SK-N-MC (cell line): Measurements from ENCODE around the gene CDK16.

Experiments
- DNase-seq: peaks from one replicate; pipeline ENCODE4 v3.0.0-alpha.2; 2011; ENCODE audit warnings: low read depth, low spot score
- H3K27ac ChIP-seq: fragments of 200-600 bp; sonication (generic); 2 replicates; pipeline ENCODE4 v1.5.1; 2016; ENCODE audit warnings: mixed run types
- H3K36me3 ChIP-seq: fragments of 200-600 bp; sonication (generic); 2 replicates; pipeline ENCODE4 v1.6.1; 2017; ENCODE audit warnings: antibody characterized with exemption, low read length, mixed read lengths; ENCODE audit not compliant: insufficient read depth
- H3K4me3 ChIP-seq: fragments of 200-600 bp; sonication (generic); 2 replicates; pipeline ENCODE4 v1.5.1; 2016
- H3K9ac ChIP-seq: fragments of 200-600 bp; sonication (generic); 2 replicates; pipeline ENCODE4 v1.8.0; 2017; ENCODE audit warnings: mixed run types, mixed read lengths; ENCODE audit not compliant: insufficient read length
- H3K9me3 ChIP-seq: fragments of 200-600 bp; sonication (generic); 2 replicates; pipeline ENCODE4 v1.6.1; 2017; ENCODE audit warnings: low read depth, mild to moderate bottlenecking, antibody characterized with exemption, low read length, moderate library complexity, mixed read lengths
- EZH2 ChIP-seq: fragments of 200-600 bp; sonication (generic); IDR thresholded peaks from one replicate; pipeline ENCODE4 v1.6.1; 2017; ENCODE audit warnings: antibody characterized with exemption
- FOXP2 ChIP-seq: optimal IDR thresholded peaks from 2 replicates; pipeline ENCODE3; 2011; ENCODE audit warnings: mild to moderate bottlenecking, moderate library complexity; ENCODE audit not compliant: insufficient read depth; ENCODE audit errors: extremely low read length, control extremely low read depth
- POLR2AphosphoS5 ChIP-seq: IDR thresholded peaks from 2 replicates; pipeline ENCODE4 v1.6.1; 2012; ENCODE audit warnings: mild to moderate bottlenecking, low read depth, low read length, borderline replicate concordance

The CDK16 gene

GRCh38 chrX:47174376-47174775, 44.1 kb upstream of the CDK16 start:
- Histone ChIP-seq H3K9ac (no peak overlapping the region), H3K9me3 (no peaks in the 10 kb centered on the region), H3K27ac (no peak overlapping the region), H3K4me3 (no peak overlapping the region), H3K36me3 (peaks cover 29% of the 10 kb centered on the region; the same call in 1 of the 2 replicates)
- TF ChIP-seq EZH2 (no peak), POLR2AphosphoS5 (no peak), FOXP2 (no peak)
- DNase-seq: no peak

- H3K9me3 ChIP-seq: no peaks in the 10 kb centered on the region
- no peak overlapping the region for H3K27ac ChIP-seq
- TF ChIP-seq EZH2 (no peak), POLR2AphosphoS5 (no peak), FOXP2 (no peak)
- peaks cover 31% of the 10 kb centered on the region; the same call in 1 of the 2 replicates for H3K36me3 ChIP-seq
- no peak overlapping the region for H3K9ac ChIP-seq
- DNase-seq: no peak
- H3K4me3 ChIP-seq: no peak overlapping the region
Measured at GRCh38 chrX:47174846-47175587, 43.5 kb upstream of the CDK16 start.

GRCh38 chrX:47175588-47175980, 42.9 kb upstream of the CDK16 start:
- Histone ChIP-seq H3K9ac (no peak overlapping the region), H3K36me3 (peaks cover 31% of the 10 kb centered on the region; the same call in 1 of the 2 replicates), H3K9me3 (no peaks in the 10 kb centered on the region), H3K4me3 (no peak overlapping the region), H3K27ac (no peak overlapping the region)
- no peak for TF ChIP-seq EZH2
- no peak for TF ChIP-seq FOXP2
- TF ChIP-seq POLR2AphosphoS5: no peak
- DNase-seq: no peak

- Histone ChIP-seq H3K27ac (no peak overlapping the region), H3K9me3 (no peaks in the 10 kb centered on the region), H3K4me3 (no peak overlapping the region), H3K9ac (no peak overlapping the region), H3K36me3 (peaks cover 34% of the 10 kb centered on the region; the same call in 1 of the 2 replicates)
- no peak for DNase-seq
- TF ChIP-seq POLR2AphosphoS5 (no peak), EZH2 (no peak), FOXP2 (no peak)
Measured at GRCh38 chrX:47176101-47176740, 42.3 kb upstream of the CDK16 start.

GRCh38 chrX:47177079-47177478, 41.4 kb upstream of the CDK16 start:
- TF ChIP-seq FOXP2: no peak
- no peak for TF ChIP-seq EZH2
- TF ChIP-seq POLR2AphosphoS5: no peak
- Histone ChIP-seq H3K36me3 (peaks cover 41% of the 10 kb centered on the region; the same call in 1 of the 2 replicates), H3K9ac (no peak overlapping the region), H3K4me3 (no peak overlapping the region), H3K27ac (no peak overlapping the region), H3K9me3 (no peaks in the 10 kb centered on the region)
- DNase-seq: no peak

GRCh38 chrX:47178337-47178736, 40.1 kb upstream of the CDK16 start:
- Histone ChIP-seq H3K4me3 (no peak overlapping the region), H3K27ac (no peak overlapping the region), H3K9me3 (no peaks in the 10 kb centered on the region), H3K36me3 (peaks cover 42% of the 10 kb centered on the region; the same call in 1 of the 2 replicates), H3K9ac (no peak overlapping the region)
- TF ChIP-seq FOXP2: no peak
- TF ChIP-seq POLR2AphosphoS5: no peak
- no peak for TF ChIP-seq EZH2
- DNase-seq: no peak

GRCh38 chrX:47179221-47179927, 39.1 kb upstream of the CDK16 start:
- no peak for TF ChIP-seq EZH2
- no peak for TF ChIP-seq POLR2AphosphoS5
- no peak for TF ChIP-seq FOXP2
- H3K27ac ChIP-seq: no peak overlapping the region
- no peak overlapping the region for H3K9ac ChIP-seq
- H3K4me3 ChIP-seq: no peak overlapping the region
- no peaks in the 10 kb centered on the region for H3K9me3 ChIP-seq
- peaks cover 42% of the 10 kb centered on the region; the same call in 1 of the 2 replicates for H3K36me3 ChIP-seq
- DNase-seq: no peak

- no peak for DNase-seq
- Histone ChIP-seq H3K36me3 (peaks cover 42% of the 10 kb centered on the region; the same call in 1 of the 2 replicates), H3K9ac (no peak overlapping the region), H3K4me3 (no peak overlapping the region), H3K27ac (no peak overlapping the region), H3K9me3 (no peaks in the 10 kb centered on the region)
- TF ChIP-seq EZH2 (no peak), FOXP2 (no peak), POLR2AphosphoS5 (no peak)
Measured at GRCh38 chrX:47179928-47180255, 38.6 kb upstream of the CDK16 start.
